Epithelial cell of proximal tubule (primary cell): ENCODE results near the gene RASD2. TPM values are rescaled to one million over a fixed set of nuclear protein-coding genes. Genes with fewer than 3 reads are reported as not detected.
"Not testable (repeated sequence)": the region's sequence is repeated elsewhere in the genome, so short reads cannot be mapped to it uniquely, and the experiment has no call there.

Experiments
- DNase-seq: peaks from one replicate; pipeline ENCODE4 v3.0.0-alpha.2; 2011; ENCODE audit warnings: low read depth
- H3K4me3 ChIP-seq: 2 replicates; pipeline ENCODE4 v1.5.1; 2011; ENCODE audit warnings: low read depth, mild to moderate bottlenecking, low read length
- CTCF ChIP-seq: conservative IDR thresholded peaks from 2 replicates; pipeline ENCODE4 v1.5.1; 2012; ENCODE audit warnings: low read depth, mild to moderate bottlenecking, low read length
- total RNA-seq: library from RNA; depleted of rRNA; stranded (reverse); fragments of >200 nt; gene quantifications from 2 replicates; pipeline ENCODE4 v1.2.3, GENCODE V29; 2015

RASD2 gene
- total RNA-seq, 1 donor from 2014 or later = 0.12 TPM

- DNase-seq = no peak
- no peak overlapping the region for H3K4me3 ChIP-seq
- TF ChIP-seq CTCF = no peak
Measured at GRCh38 chr22:35502836-35503235, 37.8 kb upstream of the RASD2 start.

- H3K4me3 ChIP-seq = no peak overlapping the region
- no peak for TF ChIP-seq CTCF
- no peak for DNase-seq
Measured at GRCh38 chr22:35505399-35506258, 35.0 kb upstream of the RASD2 start.

GRCh38 chr22:35506259-35506570, 34.4 kb upstream of the RASD2 start:
- no peak for DNase-seq
- TF ChIP-seq CTCF = no peak
- no peak overlapping the region for H3K4me3 ChIP-seq

- not testable (repeated sequence) for H3K4me3 ChIP-seq, DNase-seq
Measured at GRCh38 chr22:35507851-35508250, 32.8 kb upstream of the RASD2 start.

- no peak for DNase-seq
- no peak for TF ChIP-seq CTCF
- H3K4me3 ChIP-seq = no peak overlapping the region
Measured at GRCh38 chr22:35509451-35509850, 31.2 kb upstream of the RASD2 start.

- no peak for TF ChIP-seq CTCF
- H3K4me3 ChIP-seq = no peak overlapping the region
- DNase-seq = no peak
Measured at GRCh38 chr22:35509960-35510359, 30.7 kb upstream of the RASD2 start.

GRCh38 chr22:35510481-35510934, 30.1 kb upstream of the RASD2 start:
- DNase-seq = no peak
- TF ChIP-seq CTCF = no peak
- H3K4me3 ChIP-seq = no peak overlapping the region
